Liver (tissue), 9 donors: Measurements from ENCODE around the gene MEGF6. TPM values are rescaled to one million over a fixed set of nuclear protein-coding genes. Genes with fewer than 3 reads are reported as not detected.

Source experiments
- DNase-seq: peaks from one replicate; pipeline ENCODE4 v3.0.0-alpha.2; 2017; ENCODE audit warnings: low spot score
- H3K27ac ChIP-seq, 2 donors: one replicate each; pipeline ENCODE4 v1.7.0; 2013; ENCODE audit warnings: inconsistent platforms in 2 of 2, low read length in 2 of 2, control low read depth in 1 of 2, low read depth in 1 of 2, mild to moderate bottlenecking in 1 of 2
- H3K27me3 ChIP-seq, 4 donors: one replicate each; pipeline versions ENCODE4 v1.6.1 to v1.7.0; 2013; ENCODE audit warnings: low read length in 3 of 4, inconsistent platforms in 1 of 4, mild to moderate bottlenecking in 1 of 4, moderate library complexity in 1 of 4; ENCODE audit not compliant: control insufficient read depth in 4 of 4, insufficient read depth in 4 of 4
- H3K36me3 ChIP-seq, 4 donors: one replicate each; pipeline versions ENCODE4 v1.6.1 to v1.7.0; 2013; ENCODE audit warnings: low read length in 3 of 4, mild to moderate bottlenecking in 3 of 4, low read depth in 1 of 4, moderate library complexity in 1 of 4; ENCODE audit not compliant: control insufficient read depth in 4 of 4, insufficient read depth in 3 of 4
- H3K4me1 ChIP-seq, 4 donors: one replicate each; pipeline versions ENCODE4 v1.6.1 to v1.7.0; 2013; ENCODE audit warnings: low read length in 3 of 4, mild to moderate bottlenecking in 3 of 4, moderate library complexity in 1 of 4; ENCODE audit not compliant: control insufficient read depth in 4 of 4, insufficient read depth in 4 of 4
- H3K4me3 ChIP-seq, 3 donors: one replicate each; pipeline versions ENCODE4 v1.6.1 to v1.7.0; 2013; ENCODE audit warnings: low read length in 3 of 3, control low read depth in 1 of 3, low read depth in 1 of 3, mild to moderate bottlenecking in 1 of 3
- H3K9ac ChIP-seq, 2 donors: one replicate each; pipeline ENCODE4 v1.7.0; 2013; ENCODE audit warnings: low read length in 2 of 2, mild to moderate bottlenecking in 2 of 2, moderate library complexity in 2 of 2, control low read depth in 1 of 2, low read depth in 1 of 2
- H3K9me3 ChIP-seq, 4 donors: one replicate each; pipeline versions ENCODE4 v1.6.1 to v1.7.0; 2013; ENCODE audit warnings: low read length in 3 of 4; ENCODE audit not compliant: control insufficient read depth in 4 of 4
- EGR1 ChIP-seq, 2 donors: IDR thresholded peaks; 2 replicates each; pipeline ENCODE4 v1.6.1; 2016 to 2018; ENCODE audit warnings: antibody characterized with exemption in 2 of 2, low read depth in 2 of 2
- FOXA1 ChIP-seq: IDR thresholded peaks from 2 replicates; pipeline ENCODE4 v1.6.1; 2016; ENCODE audit warnings: antibody characterized with exemption
- FOXA2 ChIP-seq: IDR thresholded peaks from 2 replicates; pipeline ENCODE4 v1.6.1; 2016; ENCODE audit warnings: antibody characterized with exemption
- GABPA ChIP-seq, 2 donors: IDR thresholded peaks in 1 of 2; conservative IDR thresholded peaks in 1 of 2; 2 replicates each; pipeline ENCODE4 v1.6.1; 2016; ENCODE audit warnings: antibody characterized with exemption in 2 of 2, mild to moderate bottlenecking in 1 of 2, moderate library complexity in 1 of 2
- HNF4A ChIP-seq, 2 donors: conservative IDR thresholded peaks; 2 replicates each; pipeline ENCODE4 v1.6.1; 2016; ENCODE audit warnings: antibody characterized with exemption in 2 of 2, mild to moderate bottlenecking in 2 of 2
- HNF4G ChIP-seq: IDR thresholded peaks from 2 replicates; pipeline ENCODE4 v1.6.1; 2016; ENCODE audit warnings: antibody characterized with exemption
- JUND ChIP-seq, 2 donors: IDR thresholded peaks; 2 replicates each; pipeline ENCODE4 v1.6.1; 2016; ENCODE audit warnings: antibody characterized with exemption in 2 of 2
- RAD21 ChIP-seq, 2 donors: IDR thresholded peaks; 2 replicates each; pipeline ENCODE4 v1.6.1; 2016; ENCODE audit warnings: antibody characterized with exemption in 2 of 2, mild to moderate bottlenecking in 2 of 2
- RXRA ChIP-seq, 2 donors: IDR thresholded peaks; 2 replicates each; pipeline ENCODE4 v1.6.1; 2017 to 2018; ENCODE audit warnings: antibody characterized with exemption in 2 of 2, mild to moderate bottlenecking in 1 of 2
- SP1 ChIP-seq: IDR thresholded peaks from 2 replicates; pipeline ENCODE4 v1.6.1; 2018; ENCODE audit warnings: antibody characterized with exemption, mild to moderate bottlenecking
- TAF1 ChIP-seq: conservative IDR thresholded peaks from 2 replicates; pipeline ENCODE4 v1.6.1; 2016; ENCODE audit warnings: antibody characterized with exemption, mild to moderate bottlenecking
- YY1 ChIP-seq: IDR thresholded peaks from 2 replicates; pipeline ENCODE4 v1.6.1; 2016; ENCODE audit warnings: antibody characterized with exemption, mild to moderate bottlenecking
- WGBS: extraction: QIAGEN DNeasy Blood & Tissue Kit; methylation state at CpG from one replicate; pipeline ENCODE4 v1.1.7; 2013; 5-methylcytosine and 5-hydroxymethylcytosine counted together
- polyA plus RNA-seq, 2 donors: library from polyadenylated mRNA; stranded (reverse) in 1 of 2; unstranded in 1 of 2; fragments of 200-250 nt in 1 of 2; fragments of >200 nt in 1 of 2; fragmentation: Nextera tagmentation in 1 of 2; extraction: Ambion mirVana in 1 of 2; gene quantifications; one replicate each; pipeline versions ENCODE4 v1.2.1 to v1.2.3, GENCODE V29; 2013 to 2015
- total RNA-seq, 2 donors: library from RNA; depleted of rRNA; stranded (reverse); fragments of >200 nt; gene quantifications; one replicate each; pipeline ENCODE4 v1.2.3, GENCODE V29; 2014
- TF ChIP-seq, protein P1 (sequence below): IDR thresholded peaks from 2 replicates; pipeline ENCODE4 v1.6.1; 2016; ENCODE audit warnings: antibody characterized with exemption
- TF ChIP-seq, protein P2 (sequence below): IDR thresholded peaks from 2 replicates; pipeline ENCODE4 v1.6.1; 2016; ENCODE audit warnings: antibody characterized with exemption
- TF ChIP-seq, protein P3 (sequence below): IDR thresholded peaks from 2 replicates; pipeline ENCODE4 v1.6.1; 2016; ENCODE audit warnings: antibody characterized with exemption
- TF ChIP-seq, protein P4 (sequence below): fragments of 150-350 bp; IDR thresholded peaks from 2 replicates; pipeline ENCODE4 v1.5.1; 2017; ENCODE audit warnings: improper control_type of control experiment, low read depth, low read length; ENCODE audit not compliant: missing input control
- TF ChIP-seq, protein P5 (sequence below): IDR thresholded peaks from 2 replicates; pipeline ENCODE4 v1.6.1; 2016; ENCODE audit warnings: antibody characterized with exemption, mild to moderate bottlenecking
- donor health status: healthy.
- donor health status: healthy.
- donor health status: healthy.
- donor health status: healthy.
- donor health status: healthy.

MEGF6 gene
- total and polyA plus RNA-seq, 4 donors, result 1.3 to 11.0 (median 4.0) TPM

DNA sequence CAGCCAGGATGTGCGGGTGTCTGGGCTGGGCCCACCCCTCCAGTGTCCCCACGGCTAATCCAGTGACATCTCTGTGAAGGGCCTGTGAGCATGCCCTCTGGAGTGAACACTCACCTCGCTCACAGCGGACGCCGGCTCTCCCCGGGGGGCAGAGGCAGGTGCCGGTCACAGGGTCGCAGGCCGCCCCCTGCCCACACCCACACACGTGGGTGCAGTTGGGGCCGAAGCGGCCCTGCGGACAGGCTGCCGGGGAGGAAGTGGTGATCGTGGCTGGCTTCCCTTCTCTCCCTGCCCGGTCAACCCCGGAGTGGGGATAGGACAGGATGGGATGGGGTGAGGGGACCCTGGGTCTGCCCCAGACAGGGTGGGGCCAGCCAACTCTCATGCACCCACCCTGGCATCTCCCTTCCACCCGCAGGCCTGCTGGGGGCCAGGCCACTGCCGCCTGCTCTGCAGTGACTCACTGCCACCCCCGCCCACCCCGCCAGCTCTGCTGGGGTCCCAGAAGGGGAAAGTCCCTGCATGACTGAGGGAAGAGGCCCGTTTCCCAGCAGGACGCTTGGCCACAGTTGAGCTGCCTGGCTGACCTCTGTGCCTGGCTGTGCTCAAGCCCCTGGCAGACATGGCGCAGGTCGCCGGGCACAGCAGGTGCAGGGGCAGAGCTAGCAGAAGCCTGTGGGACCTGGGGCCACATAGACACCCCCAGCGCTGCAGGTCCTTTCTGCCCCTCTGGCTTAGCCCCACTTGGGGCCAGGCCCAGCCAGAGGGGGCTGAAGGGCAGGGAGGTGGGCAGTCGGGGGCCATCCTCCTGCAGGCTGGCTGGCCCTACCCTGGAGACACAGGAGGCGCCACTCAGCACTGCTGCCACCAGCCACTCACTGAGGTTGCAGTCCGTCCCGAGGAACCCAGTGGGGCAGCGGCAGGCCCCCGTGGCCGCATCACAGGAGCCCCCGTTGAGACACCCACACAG is 115.2 kb downstream of the MEGF6 start:
- Histone ChIP-seq H3K4me1 (no peaks in the 10 kb centered on the region), H3K27ac (no peak overlapping the region), H3K36me3 (no peaks in the 10 kb centered on the region), H3K9ac (no peak overlapping the region), H3K27me3 (no peaks in the 10 kb centered on the region), H3K4me3 (no peak overlapping the region), H3K9me3 (no peaks in the 10 kb centered on the region)
- TF ChIP-seq TAF1 (no peak), YY1 (no peak), EGR1 (IDR thresholded peaks at IDR 0.05; ENCODE audit: low read depth in 2 of 2) (no peak), RXRA (IDR thresholded peaks at IDR 0.05) (no peak), HNF4A (conservative IDR thresholded peaks at IDR 0.05) (no peak), FOXA2 (no peak), RAD21 (IDR thresholded peaks at IDR 0.05) (no peak)
- TF ChIP-seq, protein P1, sequence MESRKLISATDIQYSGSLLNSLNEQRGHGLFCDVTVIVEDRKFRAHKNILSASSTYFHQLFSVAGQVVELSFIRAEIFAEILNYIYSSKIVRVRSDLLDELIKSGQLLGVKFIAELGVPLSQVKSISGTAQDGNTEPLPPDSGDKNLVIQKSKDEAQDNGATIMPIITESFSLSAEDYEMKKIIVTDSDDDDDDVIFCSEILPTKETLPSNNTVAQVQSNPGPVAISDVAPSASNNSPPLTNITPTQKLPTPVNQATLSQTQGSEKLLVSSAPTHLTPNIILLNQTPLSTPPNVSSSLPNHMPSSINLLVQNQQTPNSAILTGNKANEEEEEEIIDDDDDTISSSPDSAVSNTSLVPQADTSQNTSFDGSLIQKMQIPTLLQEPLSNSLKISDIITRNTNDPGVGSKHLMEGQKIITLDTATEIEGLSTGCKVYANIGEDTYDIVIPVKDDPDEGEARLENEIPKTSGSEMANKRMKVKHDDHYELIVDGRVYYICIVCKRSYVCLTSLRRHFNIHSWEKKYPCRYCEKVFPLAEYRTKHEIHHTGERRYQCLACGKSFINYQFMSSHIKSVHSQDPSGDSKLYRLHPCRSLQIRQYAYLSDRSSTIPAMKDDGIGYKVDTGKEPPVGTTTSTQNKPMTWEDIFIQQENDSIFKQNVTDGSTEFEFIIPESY, result no peak
- TF ChIP-seq, protein P2, sequence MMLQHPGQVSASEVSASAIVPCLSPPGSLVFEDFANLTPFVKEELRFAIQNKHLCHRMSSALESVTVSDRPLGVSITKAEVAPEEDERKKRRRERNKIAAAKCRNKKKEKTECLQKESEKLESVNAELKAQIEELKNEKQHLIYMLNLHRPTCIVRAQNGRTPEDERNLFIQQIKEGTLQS, result no peak
- TF ChIP-seq, protein P3, sequence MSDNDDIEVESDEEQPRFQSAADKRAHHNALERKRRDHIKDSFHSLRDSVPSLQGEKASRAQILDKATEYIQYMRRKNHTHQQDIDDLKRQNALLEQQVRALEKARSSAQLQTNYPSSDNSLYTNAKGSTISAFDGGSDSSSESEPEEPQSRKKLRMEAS, result no peak
- no peak for DNase-seq
- WGBS, result 83% methylated on average over 36 of the region's 36 CpGs

DNA sequence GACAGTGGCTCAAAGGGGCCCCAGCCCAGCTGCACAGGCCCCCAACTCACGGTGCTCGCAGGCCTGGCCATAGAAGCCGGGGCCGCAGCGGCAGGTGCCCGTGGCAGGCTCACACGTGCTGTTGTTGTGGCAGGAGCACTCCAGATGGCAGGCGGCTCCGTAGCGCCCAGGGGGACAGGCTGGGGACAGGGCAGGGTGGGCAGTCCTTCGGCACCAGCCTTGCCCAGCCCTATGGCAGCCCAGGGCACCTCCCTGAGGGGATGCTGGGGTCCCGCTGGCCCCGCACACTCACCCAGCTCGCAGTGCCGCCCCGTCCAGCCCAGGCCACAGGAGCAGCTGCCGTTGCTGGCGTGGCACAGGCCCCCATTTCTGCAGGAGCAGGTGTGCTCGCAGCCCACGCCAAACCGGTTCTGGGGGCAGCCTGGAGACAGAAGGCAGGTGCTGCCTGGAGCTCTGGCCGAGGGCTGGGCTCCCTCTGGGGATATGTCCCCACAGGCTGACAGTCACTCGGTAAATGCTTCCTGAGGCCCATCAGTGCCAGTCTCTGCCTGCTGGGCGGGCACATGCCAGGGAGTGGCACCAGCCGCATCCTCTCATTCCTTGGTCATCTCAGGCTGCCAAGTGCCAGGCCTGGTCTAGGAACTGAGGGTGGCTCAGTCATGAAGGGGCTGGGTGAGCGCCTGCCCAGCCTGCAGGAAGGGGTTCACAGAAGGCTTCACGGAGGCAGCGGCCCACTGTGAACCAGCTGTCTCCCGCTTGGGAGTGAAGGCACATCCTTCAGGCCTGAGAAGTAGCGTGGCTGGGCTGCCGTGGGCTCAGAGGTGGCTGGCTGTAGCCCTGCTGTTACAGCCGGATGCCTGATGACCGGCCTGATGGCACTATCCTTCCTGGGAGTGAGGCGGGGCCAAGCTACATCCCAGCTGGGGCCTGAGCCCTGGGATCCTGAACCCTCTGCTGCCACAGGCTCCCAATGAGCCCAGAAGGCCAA is 116.7 kb downstream of the MEGF6 start:
- no peak overlapping the region for H3K27ac ChIP-seq
- H3K4me1 ChIP-seq, result no peaks in the 10 kb centered on the region
- H3K9me3 ChIP-seq, result no peaks in the 10 kb centered on the region
- H3K9ac ChIP-seq, result no peak overlapping the region
- TF ChIP-seq TAF1 (no peak), EGR1 (IDR thresholded peaks at IDR 0.05; ENCODE audit: low read depth in 2 of 2) (no peak), GABPA (IDR thresholded peaks at IDR 0.05 in 1 of 2, conservative IDR thresholded peaks at IDR 0.05 in 1 of 2) (no peak), HNF4G (no peak), RAD21 (IDR thresholded peaks at IDR 0.05) (no peak), FOXA1 (no peak), JUND (IDR thresholded peaks at IDR 0.05) (no peak), FOXA2 (no peak), RXRA (IDR thresholded peaks at IDR 0.05) (no peak), SP1 (no peak), YY1 (no peak), HNF4A (conservative IDR thresholded peaks at IDR 0.05) (no peak)
- TF ChIP-seq, protein P1, result no peak
- TF ChIP-seq, protein P4, sequence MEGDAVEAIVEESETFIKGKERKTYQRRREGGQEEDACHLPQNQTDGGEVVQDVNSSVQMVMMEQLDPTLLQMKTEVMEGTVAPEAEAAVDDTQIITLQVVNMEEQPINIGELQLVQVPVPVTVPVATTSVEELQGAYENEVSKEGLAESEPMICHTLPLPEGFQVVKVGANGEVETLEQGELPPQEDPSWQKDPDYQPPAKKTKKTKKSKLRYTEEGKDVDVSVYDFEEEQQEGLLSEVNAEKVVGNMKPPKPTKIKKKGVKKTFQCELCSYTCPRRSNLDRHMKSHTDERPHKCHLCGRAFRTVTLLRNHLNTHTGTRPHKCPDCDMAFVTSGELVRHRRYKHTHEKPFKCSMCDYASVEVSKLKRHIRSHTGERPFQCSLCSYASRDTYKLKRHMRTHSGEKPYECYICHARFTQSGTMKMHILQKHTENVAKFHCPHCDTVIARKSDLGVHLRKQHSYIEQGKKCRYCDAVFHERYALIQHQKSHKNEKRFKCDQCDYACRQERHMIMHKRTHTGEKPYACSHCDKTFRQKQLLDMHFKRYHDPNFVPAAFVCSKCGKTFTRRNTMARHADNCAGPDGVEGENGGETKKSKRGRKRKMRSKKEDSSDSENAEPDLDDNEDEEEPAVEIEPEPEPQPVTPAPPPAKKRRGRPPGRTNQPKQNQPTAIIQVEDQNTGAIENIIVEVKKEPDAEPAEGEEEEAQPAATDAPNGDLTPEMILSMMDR, result no peak
- TF ChIP-seq, protein P5, sequence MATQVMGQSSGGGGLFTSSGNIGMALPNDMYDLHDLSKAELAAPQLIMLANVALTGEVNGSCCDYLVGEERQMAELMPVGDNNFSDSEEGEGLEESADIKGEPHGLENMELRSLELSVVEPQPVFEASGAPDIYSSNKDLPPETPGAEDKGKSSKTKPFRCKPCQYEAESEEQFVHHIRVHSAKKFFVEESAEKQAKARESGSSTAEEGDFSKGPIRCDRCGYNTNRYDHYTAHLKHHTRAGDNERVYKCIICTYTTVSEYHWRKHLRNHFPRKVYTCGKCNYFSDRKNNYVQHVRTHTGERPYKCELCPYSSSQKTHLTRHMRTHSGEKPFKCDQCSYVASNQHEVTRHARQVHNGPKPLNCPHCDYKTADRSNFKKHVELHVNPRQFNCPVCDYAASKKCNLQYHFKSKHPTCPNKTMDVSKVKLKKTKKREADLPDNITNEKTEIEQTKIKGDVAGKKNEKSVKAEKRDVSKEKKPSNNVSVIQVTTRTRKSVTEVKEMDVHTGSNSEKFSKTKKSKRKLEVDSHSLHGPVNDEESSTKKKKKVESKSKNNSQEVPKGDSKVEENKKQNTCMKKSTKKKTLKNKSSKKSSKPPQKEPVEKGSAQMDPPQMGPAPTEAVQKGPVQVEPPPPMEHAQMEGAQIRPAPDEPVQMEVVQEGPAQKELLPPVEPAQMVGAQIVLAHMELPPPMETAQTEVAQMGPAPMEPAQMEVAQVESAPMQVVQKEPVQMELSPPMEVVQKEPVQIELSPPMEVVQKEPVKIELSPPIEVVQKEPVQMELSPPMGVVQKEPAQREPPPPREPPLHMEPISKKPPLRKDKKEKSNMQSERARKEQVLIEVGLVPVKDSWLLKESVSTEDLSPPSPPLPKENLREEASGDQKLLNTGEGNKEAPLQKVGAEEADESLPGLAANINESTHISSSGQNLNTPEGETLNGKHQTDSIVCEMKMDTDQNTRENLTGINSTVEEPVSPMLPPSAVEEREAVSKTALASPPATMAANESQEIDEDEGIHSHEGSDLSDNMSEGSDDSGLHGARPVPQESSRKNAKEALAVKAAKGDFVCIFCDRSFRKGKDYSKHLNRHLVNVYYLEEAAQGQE, result no peak
- H3K36me3 ChIP-seq, result no peaks in the 10 kb centered on the region
- H3K4me3 ChIP-seq, result no peak overlapping the region
- no peaks in the 10 kb centered on the region for H3K27me3 ChIP-seq
- 92% methylated on average over 34 of the region's 34 CpGs for WGBS
- no peak for DNase-seq
